ENCODE results near the gene EXOG.

EXOG gene

GRCh38 chr3:38511546-38511945 is 15.4 kb downstream of the EXOG start:
- no peak for DNase-seq

DNA sequence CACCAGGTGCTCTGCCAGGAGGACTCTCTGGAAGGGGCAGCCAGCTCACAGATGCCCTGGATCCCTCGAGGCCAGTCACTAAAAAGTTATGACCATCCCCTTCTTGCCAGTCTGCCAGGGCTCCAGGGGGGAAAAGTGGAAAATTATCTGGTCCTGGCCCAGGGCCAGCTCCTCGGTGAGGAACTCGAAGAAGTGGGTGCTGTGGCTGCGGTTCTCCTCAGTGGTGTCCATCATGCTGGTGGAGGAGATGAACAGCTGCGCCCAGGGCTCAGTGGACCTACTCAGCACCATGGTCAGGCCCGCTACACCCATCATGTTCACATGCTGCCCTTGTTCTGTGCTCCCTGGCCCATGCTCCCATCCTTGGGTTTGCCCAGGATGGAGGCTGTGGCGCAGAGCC is 19.2 kb downstream of the EXOG start:
- DNase-seq, result no peak

- no peak for DNase-seq
These were observed 20.5 kb downstream of the EXOG start for GRCh38 chr3:38516669-38517068.

DNA sequence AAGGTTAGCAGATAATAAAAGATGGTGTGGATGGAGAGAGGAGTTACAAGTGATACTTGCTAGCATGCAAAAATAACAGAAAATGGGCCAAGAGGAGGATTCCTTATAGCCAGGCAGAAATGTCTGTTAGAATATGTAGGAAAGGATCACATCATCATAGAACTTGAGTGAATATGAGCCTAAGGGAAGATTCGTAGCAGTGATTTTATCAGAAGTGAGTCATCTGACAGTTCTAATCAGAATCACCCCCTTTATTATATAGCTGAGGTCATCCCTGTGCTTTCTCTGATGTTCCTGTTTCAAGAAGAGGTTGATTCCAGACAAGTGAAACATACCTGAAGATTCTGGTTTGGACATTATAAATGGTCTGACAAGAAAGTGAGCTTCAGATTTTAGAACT is 22.9 kb downstream of the EXOG start:
- no peak for DNase-seq

GRCh38 chr3:38519651-38520050 is 23.5 kb downstream of the EXOG start:
- no peak for DNase-seq

GRCh38 chr3:38521391-38521987 is 25.3 kb downstream of the EXOG start:
- peak; percentile 40 to 45 for DNase-seq

DNA sequence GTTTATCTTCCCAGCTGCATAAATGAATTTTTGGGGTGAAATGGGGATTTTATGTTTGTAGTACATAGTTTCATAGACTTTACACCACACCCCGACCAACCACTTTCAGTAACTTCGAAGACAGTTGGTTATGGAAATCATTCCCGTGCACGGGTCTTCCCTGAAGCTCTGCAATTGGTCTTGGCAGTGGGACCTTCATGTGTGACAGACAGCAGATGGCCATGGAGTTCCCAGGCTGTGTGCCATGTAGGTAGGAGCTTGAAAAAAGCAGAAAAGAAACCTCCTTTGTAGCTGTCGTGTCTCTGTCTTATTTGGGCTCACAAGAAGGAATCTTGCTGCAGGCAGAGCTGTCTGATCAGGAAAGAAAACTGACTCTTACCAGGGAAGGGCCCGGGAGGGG is 25.9 kb downstream of the EXOG start:
- DNase-seq, result no peak

DNA sequence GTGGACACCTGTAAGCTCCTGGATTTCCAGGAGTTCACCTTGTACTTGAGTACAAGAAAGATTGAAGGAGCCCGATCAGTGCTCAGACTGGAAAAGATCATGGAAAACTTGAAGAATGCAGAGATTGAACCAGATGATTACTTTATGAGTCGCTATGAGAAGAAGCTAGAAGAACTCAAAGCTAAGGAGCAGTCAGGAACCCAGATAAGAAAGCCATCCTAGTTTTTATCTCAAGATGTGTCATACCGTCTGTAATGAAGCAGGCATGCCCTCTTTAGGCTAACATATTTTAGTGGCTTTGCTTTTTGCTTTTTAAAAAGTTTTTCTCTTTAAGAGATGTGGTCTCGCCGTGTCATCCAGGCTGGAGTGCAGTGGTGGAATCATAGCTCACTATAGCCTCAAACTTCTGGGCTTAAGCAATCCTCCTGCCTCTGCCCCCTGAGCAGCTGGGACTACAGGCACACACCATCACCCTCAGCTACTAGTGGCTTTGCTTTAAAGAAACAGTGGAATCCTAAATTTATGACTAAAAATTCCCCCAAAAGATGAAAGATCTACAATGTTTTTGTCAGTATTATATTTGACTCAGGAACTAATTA is 28.1 kb downstream of the EXOG start:
- DNase-seq, result no peak

GRCh38 chr3:38526792-38527191 is 30.7 kb downstream of the EXOG start:
- DNase-seq, result no peak

DNA sequence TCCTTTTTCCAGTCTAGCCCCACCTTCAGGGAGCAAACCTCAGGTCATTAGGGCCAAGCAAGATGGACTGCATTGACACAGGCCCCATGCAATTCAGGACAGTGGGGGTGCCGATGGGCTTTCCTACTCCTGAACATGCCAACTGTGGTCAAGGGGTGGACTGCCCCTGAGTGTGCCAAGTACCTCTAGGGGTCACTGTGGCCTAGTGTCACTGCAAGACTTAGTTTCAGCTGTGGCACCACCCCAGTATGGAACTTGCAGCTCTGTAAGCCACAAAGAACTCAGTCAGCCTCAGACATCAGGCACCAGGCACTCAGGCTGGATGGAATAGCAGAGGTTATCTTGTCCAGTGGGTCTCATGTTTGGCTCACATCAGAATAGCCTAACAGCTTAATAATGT is 32.3 kb downstream of the EXOG start:
- no peak for DNase-seq

GRCh38 chr3:38532529-38532928 is 36.4 kb downstream of the EXOG start:
- DNase-seq, result no peak

- no peak for DNase-seq
These were observed 37.3 kb downstream of the EXOG start for GRCh38 chr3:38533285-38533976.

- no peak for DNase-seq
These were observed 38.0 kb downstream of the EXOG start for GRCh38 chr3:38534180-38534579.

- DNase-seq, result no peak
These were observed 38.5 kb downstream of the EXOG start for GRCh38 chr3:38534604-38535003.

GRCh38 chr3:38536671-38537070 is 40.5 kb downstream of the EXOG start:
- DNase-seq, result no peak

- no peak for DNase-seq
These were observed 42.7 kb downstream of the EXOG start for GRCh38 chr3:38538773-38539353.

DNA sequence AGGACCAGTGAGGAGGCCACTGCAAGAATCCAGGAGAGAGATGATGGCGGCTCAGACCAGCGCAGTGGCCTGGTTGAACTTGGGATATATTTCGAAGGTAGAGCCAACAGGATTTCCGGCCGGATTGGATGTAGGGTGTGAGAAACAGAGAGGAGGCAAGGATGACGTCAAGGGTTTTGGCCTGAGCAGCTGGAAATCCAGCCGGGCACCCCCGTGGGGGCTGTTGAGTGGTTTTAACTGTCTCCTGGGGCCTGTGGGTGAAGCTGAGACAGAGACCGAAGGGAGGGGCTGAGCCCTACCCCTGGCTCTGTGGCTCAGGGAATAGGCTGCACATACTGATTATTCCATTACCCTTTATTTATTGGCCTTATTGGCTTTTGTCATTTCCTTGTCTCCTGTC is 45.7 kb downstream of the EXOG start:
- no peak for DNase-seq

- no peak for DNase-seq
These were observed 46.5 kb downstream of the EXOG start for GRCh38 chr3:38542401-38543298.

DNA sequence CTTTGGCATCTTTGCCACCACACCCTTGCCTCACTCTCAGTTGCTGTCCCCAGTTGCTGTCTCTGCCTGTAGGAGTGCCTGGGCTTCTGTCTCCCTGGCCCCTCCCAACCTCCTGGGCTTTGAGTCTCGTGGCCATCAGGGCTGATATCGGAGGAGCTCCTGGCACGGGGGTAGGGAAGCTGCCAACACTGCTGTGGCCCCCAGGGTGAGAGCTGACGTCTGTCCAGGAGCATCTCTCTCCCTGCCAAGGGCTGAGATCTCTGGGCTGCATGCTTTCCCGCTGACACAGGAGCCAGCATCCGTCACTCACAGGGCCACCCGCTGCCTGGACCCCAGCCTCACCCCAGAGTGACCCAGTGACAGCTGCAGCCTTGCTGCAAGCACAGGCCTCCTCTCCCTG is 47.4 kb downstream of the EXOG start:
- DNase-seq, result no peak

DNA sequence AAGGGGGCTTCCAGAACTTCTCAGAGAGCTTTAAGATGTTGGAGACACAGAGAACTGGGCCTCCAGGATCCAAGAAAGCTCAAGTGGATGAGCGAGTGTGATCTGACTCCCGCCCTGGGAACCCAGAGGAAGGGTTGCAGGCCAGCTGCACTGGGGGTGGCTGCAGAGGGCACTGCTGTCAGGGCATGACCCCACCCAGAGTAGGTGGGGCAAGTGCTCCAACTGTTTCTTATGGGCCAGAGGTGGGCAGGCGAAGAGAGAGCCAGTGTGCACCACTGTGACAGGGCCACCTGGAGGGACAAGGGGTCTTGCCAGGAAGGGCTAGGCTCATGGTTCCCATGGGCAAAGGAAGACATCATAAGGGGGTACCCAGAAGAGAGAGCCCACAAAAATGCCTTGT is 48.8 kb downstream of the EXOG start:
- no peak for DNase-seq

DNA sequence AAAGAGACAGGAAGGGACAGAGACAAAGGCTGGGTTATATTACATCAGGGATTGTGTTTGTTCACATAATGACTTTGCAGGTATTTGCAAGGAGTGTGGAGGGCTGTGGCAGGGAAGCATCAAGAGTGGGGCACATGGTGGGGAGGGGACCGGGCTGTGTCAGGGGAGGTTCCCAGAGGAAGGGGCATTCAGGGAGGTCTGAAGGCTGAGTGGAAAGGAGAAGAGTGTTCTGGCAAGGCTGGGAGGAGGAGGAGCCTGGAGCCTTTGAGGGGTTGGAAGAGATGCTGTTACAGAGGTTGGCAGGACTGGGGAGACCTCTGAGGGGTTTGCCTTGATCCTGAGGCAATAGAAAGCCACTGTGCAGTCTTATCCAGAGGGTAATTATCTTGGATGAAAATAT is 49.4 kb downstream of the EXOG start:
- DNase-seq, result no peak

DNA sequence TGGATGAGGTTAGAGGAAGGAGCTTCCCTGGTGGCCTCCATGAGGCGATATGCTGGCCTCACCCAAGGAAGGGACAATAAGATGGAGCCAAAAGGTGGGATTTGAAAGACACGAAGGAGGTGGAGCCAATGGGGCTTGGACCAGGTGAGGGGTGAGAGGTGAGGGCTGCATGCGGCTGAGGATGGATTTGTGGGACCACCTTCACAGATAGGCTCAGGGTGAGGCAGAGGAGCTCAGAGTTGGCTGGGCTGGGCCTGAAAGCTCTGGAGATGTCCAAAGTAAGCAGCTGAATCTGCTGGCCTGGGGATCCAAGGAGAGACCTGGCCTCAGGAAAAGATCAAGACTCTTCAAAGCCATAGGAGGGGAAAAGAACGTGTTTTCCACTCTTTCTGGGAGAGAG is 49.8 kb downstream of the EXOG start:
- DNase-seq, result no peak
